ENCODE data around the gene LRSAM1. TPM values are rescaled to one million over a fixed set of nuclear protein-coding genes. Genes with fewer than 3 reads are reported as not detected.

LRSAM1 gene
- total and polyA plus RNA-seq, 7 donors, result 8.3 to 17.7 (median 13.3) TPM

- intact Hi-C loops (cut with DNase I), result no loop called here
- peaks cover 0 to 3% (median 0%) of the 10 kb centered on the region in 3 donors for H3K27me3 ChIP-seq (ENCODE audit: insufficient read depth in 3 of 3, low read length in 2 of 3)
- no peaks in the 10 kb centered on the region for H3K9me3 ChIP-seq
- ATAC-seq (no peak), DNase-seq (no peak)
- 71 to 75% (median 72%) methylated on average over 10 of the region's 10 CpGs for WGBS, 3 donors
- no peak overlapping the region for H3K4me3 ChIP-seq
- no peaks in the 10 kb centered on the region for H3K36me3 ChIP-seq (ENCODE audit: insufficient read depth in 1 of 2, low read depth in 1 of 2)
- TF ChIP-seq, protein P1, sequence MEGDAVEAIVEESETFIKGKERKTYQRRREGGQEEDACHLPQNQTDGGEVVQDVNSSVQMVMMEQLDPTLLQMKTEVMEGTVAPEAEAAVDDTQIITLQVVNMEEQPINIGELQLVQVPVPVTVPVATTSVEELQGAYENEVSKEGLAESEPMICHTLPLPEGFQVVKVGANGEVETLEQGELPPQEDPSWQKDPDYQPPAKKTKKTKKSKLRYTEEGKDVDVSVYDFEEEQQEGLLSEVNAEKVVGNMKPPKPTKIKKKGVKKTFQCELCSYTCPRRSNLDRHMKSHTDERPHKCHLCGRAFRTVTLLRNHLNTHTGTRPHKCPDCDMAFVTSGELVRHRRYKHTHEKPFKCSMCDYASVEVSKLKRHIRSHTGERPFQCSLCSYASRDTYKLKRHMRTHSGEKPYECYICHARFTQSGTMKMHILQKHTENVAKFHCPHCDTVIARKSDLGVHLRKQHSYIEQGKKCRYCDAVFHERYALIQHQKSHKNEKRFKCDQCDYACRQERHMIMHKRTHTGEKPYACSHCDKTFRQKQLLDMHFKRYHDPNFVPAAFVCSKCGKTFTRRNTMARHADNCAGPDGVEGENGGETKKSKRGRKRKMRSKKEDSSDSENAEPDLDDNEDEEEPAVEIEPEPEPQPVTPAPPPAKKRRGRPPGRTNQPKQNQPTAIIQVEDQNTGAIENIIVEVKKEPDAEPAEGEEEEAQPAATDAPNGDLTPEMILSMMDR (IDR thresholded peaks at IDR 0.05), result no peak
- H3K27ac ChIP-seq, result no peak overlapping the region
- H3K4me1 ChIP-seq, result no peaks in the 10 kb centered on the region
Measured at GRCh38 chr9:127548352-127548881, 97.1 kb downstream of the LRSAM1 start.

GRCh38 chr9:127549218-127549617 is 97.9 kb downstream of the LRSAM1 start:
- Histone ChIP-seq H3K4me1 (no peaks in the 10 kb centered on the region), H3K36me3 (ENCODE audit: insufficient read depth in 1 of 2, low read depth in 1 of 2) (no peaks in the 10 kb centered on the region), H3K4me3 (no peak overlapping the region), H3K27me3 (ENCODE audit: insufficient read depth in 3 of 3, low read length in 2 of 3) (peaks cover 0 to 3% (median 0%) of the 10 kb centered on the region in 3 donors), H3K27ac (no peak overlapping the region), H3K9me3 (no peaks in the 10 kb centered on the region)
- TF ChIP-seq, protein P1 (IDR thresholded peaks at IDR 0.05), result no peak
- DNase-seq (no peak), ATAC-seq (no peak)
- intact Hi-C loops (cut with DNase I), result no loop called here
- WGBS, 3 donors, result 80 to 87% (median 84%) methylated on average over 10 of the region's 10 CpGs

- DNase-seq (no peak), ATAC-seq (no peak)
- TF ChIP-seq, protein P1 (IDR thresholded peaks at IDR 0.05), result no peak
- intact Hi-C loops (cut with DNase I), result no loop called here
- no peaks in the 10 kb centered on the region for H3K9me3 ChIP-seq
- H3K36me3 ChIP-seq (ENCODE audit: insufficient read depth in 1 of 2, low read depth in 1 of 2), result no peaks in the 10 kb centered on the region
- H3K27me3 ChIP-seq (ENCODE audit: insufficient read depth in 3 of 3, low read length in 2 of 3), result peaks cover 0 to 3% (median 0%) of the 10 kb centered on the region in 3 donors
- 76 to 78% (median 77%) methylated on average over 8 of the region's 8 CpGs for WGBS, 3 donors
- H3K4me1 ChIP-seq, result no peaks in the 10 kb centered on the region
- no peak overlapping the region for H3K4me3 ChIP-seq
- no peak overlapping the region for H3K27ac ChIP-seq
Measured at GRCh38 chr9:127549751-127550150, 98.4 kb downstream of the LRSAM1 start.

GRCh38 chr9:127550282-127550681 is 99.0 kb downstream of the LRSAM1 start:
- no peaks in the 10 kb centered on the region for H3K4me1 ChIP-seq
- H3K9me3 ChIP-seq, result no peaks in the 10 kb centered on the region
- TF ChIP-seq, protein P1 (IDR thresholded peaks at IDR 0.05), result no peak
- peaks cover 0 to under 1% (median 0%) of the 10 kb centered on the region in 3 donors for H3K27me3 ChIP-seq (ENCODE audit: insufficient read depth in 3 of 3, low read length in 2 of 3)
- ATAC-seq, result no peak
- no peak overlapping the region for H3K4me3 ChIP-seq
- intact Hi-C loops (cut with DNase I), result no loop called here
- no peaks in the 10 kb centered on the region for H3K36me3 ChIP-seq (ENCODE audit: insufficient read depth in 1 of 2, low read depth in 1 of 2)
- WGBS, 3 donors, result 88 to 93% (median 93%) methylated on average over 1 of the region's 1 CpG
- no peak overlapping the region for H3K27ac ChIP-seq
- DNase-seq, result no peak

GRCh38 chr9:127550751-127551150 is 99.4 kb downstream of the LRSAM1 start:
- TF ChIP-seq, protein P1 (IDR thresholded peaks at IDR 0.05), result no peak
- ATAC-seq, result no peak
- intact Hi-C loops (cut with DNase I), result no loop called here
- no peak overlapping the region for H3K4me3 ChIP-seq
- H3K9me3 ChIP-seq, result no peaks in the 10 kb centered on the region
- DNase-seq, result no peak
- H3K4me1 ChIP-seq, result peaks cover 1% of the 10 kb centered on the region
- WGBS, 3 donors, result 64 to 77% (median 75%) methylated on average over 14 of the region's 14 CpGs
- no peaks in the 10 kb centered on the region for H3K27me3 ChIP-seq (ENCODE audit: insufficient read depth in 3 of 3, low read length in 2 of 3)
- H3K27ac ChIP-seq, result no peak overlapping the region
- no peaks in the 10 kb centered on the region for H3K36me3 ChIP-seq (ENCODE audit: insufficient read depth in 1 of 2, low read depth in 1 of 2)

Measured in psoas muscle (tissue), 8 donors.